ENCODE data around the gene KDM8. TPM values are rescaled to one million over a fixed set of nuclear protein-coding genes. Genes with fewer than 3 reads are reported as not detected.

Gene KDM8
- total and polyA plus RNA-seq, 4 donors = 4.6 to 198 (median 97.7) TPM

DNA sequence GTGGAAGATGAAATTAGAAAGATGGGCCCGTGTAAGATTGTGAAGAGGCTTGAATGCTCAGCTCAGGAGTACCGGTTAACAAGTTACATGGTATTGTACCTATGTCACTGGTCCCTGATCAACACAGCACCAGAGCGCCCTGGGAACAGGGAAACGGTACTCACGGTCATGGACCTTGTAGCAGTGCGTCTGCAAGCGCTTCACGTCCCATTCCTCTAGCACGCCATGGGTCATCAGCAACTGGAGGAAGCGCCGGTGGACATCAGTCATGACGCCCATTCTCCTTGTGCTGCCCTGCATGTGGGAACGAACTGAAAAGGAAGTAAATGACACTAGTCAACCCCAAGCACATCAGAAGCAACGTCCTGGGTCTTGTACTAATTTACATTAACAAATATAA, 53.9 kb downstream of the KDM8 start:
- H3K9ac ChIP-seq (ENCODE audit: low read depth in 1 of 2, low read length in 2 of 2) = no peak overlapping the region
- H3K36me3 ChIP-seq (ENCODE audit: control insufficient read depth in 4 of 4, insufficient read depth in 3 of 4, low read depth in 1 of 4, low read length in 3 of 4) = peaks cover 0 to 14% (median 11%) of the 10 kb centered on the region in 4 donors
- DNase-seq (ENCODE audit: low spot score) = no peak
- no peaks in the 10 kb centered on the region for H3K27me3 ChIP-seq (ENCODE audit: control insufficient read depth in 4 of 4, insufficient read depth in 4 of 4, low read length in 3 of 4)
- H3K4me1 ChIP-seq (ENCODE audit: control insufficient read depth in 4 of 4, insufficient read depth in 4 of 4, low read length in 3 of 4) = peaks cover 0 to 6% (median 5%) of the 10 kb centered on the region in 4 donors
- no peak overlapping the region for H3K4me3 ChIP-seq (ENCODE audit: low read depth in 1 of 3, low read length in 3 of 3)
- 95% methylated on average over 14 of the region's 14 CpGs for WGBS
- H3K9me3 ChIP-seq (ENCODE audit: control insufficient read depth in 4 of 4, low read length in 3 of 4) = no peaks in the 10 kb centered on the region
- no peak overlapping the region for H3K27ac ChIP-seq (ENCODE audit: low read depth in 1 of 2, low read length in 2 of 2)
- TF ChIP-seq TAF1 (conservative IDR thresholded peaks at IDR 0.05) (no peak), YY1 (IDR thresholded peaks at IDR 0.05) (no peak), RAD21 (IDR thresholded peaks at IDR 0.05) (no peak), SP1 (IDR thresholded peaks at IDR 0.05) (no peak), FOXA1 (IDR thresholded peaks at IDR 0.05) (no peak), NR2F2 (IDR thresholded peaks at IDR 0.05) (no peak)
- TF ChIP-seq, protein P1, sequence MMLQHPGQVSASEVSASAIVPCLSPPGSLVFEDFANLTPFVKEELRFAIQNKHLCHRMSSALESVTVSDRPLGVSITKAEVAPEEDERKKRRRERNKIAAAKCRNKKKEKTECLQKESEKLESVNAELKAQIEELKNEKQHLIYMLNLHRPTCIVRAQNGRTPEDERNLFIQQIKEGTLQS (IDR thresholded peaks at IDR 0.05) = no peak
- TF ChIP-seq, protein P2, sequence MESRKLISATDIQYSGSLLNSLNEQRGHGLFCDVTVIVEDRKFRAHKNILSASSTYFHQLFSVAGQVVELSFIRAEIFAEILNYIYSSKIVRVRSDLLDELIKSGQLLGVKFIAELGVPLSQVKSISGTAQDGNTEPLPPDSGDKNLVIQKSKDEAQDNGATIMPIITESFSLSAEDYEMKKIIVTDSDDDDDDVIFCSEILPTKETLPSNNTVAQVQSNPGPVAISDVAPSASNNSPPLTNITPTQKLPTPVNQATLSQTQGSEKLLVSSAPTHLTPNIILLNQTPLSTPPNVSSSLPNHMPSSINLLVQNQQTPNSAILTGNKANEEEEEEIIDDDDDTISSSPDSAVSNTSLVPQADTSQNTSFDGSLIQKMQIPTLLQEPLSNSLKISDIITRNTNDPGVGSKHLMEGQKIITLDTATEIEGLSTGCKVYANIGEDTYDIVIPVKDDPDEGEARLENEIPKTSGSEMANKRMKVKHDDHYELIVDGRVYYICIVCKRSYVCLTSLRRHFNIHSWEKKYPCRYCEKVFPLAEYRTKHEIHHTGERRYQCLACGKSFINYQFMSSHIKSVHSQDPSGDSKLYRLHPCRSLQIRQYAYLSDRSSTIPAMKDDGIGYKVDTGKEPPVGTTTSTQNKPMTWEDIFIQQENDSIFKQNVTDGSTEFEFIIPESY (IDR thresholded peaks at IDR 0.05) = no peak
- TF ChIP-seq, protein P3, sequence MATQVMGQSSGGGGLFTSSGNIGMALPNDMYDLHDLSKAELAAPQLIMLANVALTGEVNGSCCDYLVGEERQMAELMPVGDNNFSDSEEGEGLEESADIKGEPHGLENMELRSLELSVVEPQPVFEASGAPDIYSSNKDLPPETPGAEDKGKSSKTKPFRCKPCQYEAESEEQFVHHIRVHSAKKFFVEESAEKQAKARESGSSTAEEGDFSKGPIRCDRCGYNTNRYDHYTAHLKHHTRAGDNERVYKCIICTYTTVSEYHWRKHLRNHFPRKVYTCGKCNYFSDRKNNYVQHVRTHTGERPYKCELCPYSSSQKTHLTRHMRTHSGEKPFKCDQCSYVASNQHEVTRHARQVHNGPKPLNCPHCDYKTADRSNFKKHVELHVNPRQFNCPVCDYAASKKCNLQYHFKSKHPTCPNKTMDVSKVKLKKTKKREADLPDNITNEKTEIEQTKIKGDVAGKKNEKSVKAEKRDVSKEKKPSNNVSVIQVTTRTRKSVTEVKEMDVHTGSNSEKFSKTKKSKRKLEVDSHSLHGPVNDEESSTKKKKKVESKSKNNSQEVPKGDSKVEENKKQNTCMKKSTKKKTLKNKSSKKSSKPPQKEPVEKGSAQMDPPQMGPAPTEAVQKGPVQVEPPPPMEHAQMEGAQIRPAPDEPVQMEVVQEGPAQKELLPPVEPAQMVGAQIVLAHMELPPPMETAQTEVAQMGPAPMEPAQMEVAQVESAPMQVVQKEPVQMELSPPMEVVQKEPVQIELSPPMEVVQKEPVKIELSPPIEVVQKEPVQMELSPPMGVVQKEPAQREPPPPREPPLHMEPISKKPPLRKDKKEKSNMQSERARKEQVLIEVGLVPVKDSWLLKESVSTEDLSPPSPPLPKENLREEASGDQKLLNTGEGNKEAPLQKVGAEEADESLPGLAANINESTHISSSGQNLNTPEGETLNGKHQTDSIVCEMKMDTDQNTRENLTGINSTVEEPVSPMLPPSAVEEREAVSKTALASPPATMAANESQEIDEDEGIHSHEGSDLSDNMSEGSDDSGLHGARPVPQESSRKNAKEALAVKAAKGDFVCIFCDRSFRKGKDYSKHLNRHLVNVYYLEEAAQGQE (IDR thresholded peaks at IDR 0.05) = no peak
- TF ChIP-seq, protein P4, sequence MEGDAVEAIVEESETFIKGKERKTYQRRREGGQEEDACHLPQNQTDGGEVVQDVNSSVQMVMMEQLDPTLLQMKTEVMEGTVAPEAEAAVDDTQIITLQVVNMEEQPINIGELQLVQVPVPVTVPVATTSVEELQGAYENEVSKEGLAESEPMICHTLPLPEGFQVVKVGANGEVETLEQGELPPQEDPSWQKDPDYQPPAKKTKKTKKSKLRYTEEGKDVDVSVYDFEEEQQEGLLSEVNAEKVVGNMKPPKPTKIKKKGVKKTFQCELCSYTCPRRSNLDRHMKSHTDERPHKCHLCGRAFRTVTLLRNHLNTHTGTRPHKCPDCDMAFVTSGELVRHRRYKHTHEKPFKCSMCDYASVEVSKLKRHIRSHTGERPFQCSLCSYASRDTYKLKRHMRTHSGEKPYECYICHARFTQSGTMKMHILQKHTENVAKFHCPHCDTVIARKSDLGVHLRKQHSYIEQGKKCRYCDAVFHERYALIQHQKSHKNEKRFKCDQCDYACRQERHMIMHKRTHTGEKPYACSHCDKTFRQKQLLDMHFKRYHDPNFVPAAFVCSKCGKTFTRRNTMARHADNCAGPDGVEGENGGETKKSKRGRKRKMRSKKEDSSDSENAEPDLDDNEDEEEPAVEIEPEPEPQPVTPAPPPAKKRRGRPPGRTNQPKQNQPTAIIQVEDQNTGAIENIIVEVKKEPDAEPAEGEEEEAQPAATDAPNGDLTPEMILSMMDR (IDR thresholded peaks at IDR 0.05; ENCODE audit: low read depth, low read length, missing input control) = no peak
- TF ChIP-seq, protein P5, sequence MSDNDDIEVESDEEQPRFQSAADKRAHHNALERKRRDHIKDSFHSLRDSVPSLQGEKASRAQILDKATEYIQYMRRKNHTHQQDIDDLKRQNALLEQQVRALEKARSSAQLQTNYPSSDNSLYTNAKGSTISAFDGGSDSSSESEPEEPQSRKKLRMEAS (IDR thresholded peaks at IDR 0.05) = no peak

DNA sequence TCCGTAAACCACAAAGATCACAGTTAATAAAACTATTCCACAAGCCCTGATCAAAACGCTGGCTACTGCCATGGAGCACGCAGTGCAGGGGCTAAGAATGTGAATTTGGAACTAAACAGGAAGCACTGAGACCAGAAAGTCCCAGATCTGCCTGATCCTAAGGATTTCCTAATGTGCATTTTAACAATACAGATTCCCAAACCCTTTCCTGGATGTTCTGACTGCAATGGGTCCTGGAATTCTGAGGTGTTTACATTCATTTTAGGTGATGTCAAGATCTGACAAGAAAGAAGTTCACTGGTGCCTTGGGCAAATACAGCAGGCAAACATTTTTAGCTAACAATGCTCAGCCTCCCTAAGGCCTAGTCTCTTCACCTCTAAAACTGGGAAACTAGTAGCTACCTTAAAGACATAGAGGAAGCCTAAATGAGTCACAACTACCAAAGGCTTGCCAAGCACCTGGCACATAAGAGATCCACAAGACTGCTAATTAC, 55.0 kb downstream of the KDM8 start:
- Histone ChIP-seq H3K27ac (ENCODE audit: low read depth in 1 of 2, low read length in 2 of 2) (no peak overlapping the region), H3K4me1 (ENCODE audit: control insufficient read depth in 4 of 4, insufficient read depth in 4 of 4, low read length in 3 of 4) (peaks cover 0 to 8% (median 6%) of the 10 kb centered on the region in 4 donors), H3K4me3 (ENCODE audit: low read depth in 1 of 3, low read length in 3 of 3) (no peak overlapping the region), H3K9ac (ENCODE audit: low read depth in 1 of 2, low read length in 2 of 2) (no peak overlapping the region), H3K9me3 (ENCODE audit: control insufficient read depth in 4 of 4, low read length in 3 of 4) (no peaks in the 10 kb centered on the region), H3K36me3 (ENCODE audit: control insufficient read depth in 4 of 4, insufficient read depth in 3 of 4, low read depth in 1 of 4, low read length in 3 of 4) (peaks cover 0 to 14% (median 10%) of the 10 kb centered on the region in 4 donors), H3K27me3 (ENCODE audit: control insufficient read depth in 4 of 4, insufficient read depth in 4 of 4, low read length in 3 of 4) (no peaks in the 10 kb centered on the region)
- TF ChIP-seq SP1 (IDR thresholded peaks at IDR 0.05) (peak; percentile 9), HNF4G (IDR thresholded peaks at IDR 0.05) (no peak), NR2F2 (IDR thresholded peaks at IDR 0.05) (peak; percentile 41)
- TF ChIP-seq, protein P3 (IDR thresholded peaks at IDR 0.05) = peak; percentile 16
- WGBS = 79% methylated on average over 3 of the region's 3 CpGs
- DNase-seq (ENCODE audit: low spot score) = no peak
